ENCODE results near the gene SCMH1. TPM values are rescaled to one million over a fixed set of nuclear protein-coding genes. Genes with fewer than 3 reads are reported as not detected.

The SCMH1 gene
- polyA plus RNA-seq, 2 of the 4 experiments (the other 2 are of a cell fraction), result 11.6 to 26.7 TPM

DNA sequence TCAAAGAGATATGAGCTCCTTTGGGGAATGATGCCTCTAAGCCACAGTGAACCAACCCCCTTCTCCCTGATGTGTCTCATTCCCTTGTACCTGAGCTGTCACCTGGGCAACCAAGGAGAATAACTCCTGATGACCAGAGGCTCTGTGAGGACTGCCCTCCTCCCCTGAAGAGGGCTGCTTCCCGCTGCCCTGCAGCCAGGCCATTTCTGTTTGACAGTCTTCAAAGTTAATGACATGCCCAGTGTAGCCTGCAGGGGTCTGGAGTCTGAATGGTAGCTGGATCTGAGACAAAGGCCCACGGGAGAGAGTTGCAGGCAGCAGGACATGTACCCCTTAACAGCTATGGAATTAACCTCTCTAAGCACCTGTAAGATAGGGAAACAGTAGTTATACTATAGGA, 217.2 kb downstream of the SCMH1 start (continued):
- TF ChIP-seq NPAS2 (CRISPR knock-in tag; IDR thresholded peaks at IDR 0.05; ENCODE audit: borderline replicate concordance) (no peak), KDM5A (IDR thresholded peaks at IDR 0.05) (no peak), HEYL (CRISPR knock-in tag; IDR thresholded peaks at IDR 0.05) (no peak), HDAC2 (IDR thresholded peaks at IDR 0.05) (no peak), RARB (CRISPR knock-in tag; IDR thresholded peaks at IDR 0.05) (no peak), RCOR1 (IDR thresholded peaks at IDR 0.05; ENCODE audit: low read depth, low read length) (no peak), POLR2A (IDR thresholded peaks at IDR 0.05; ENCODE audit: low read length) (no peak), POLR2AphosphoS2 (conservative IDR thresholded peaks at IDR 0.05; ENCODE audit: low read length) (peak; percentile 89), ZSCAN20 (CRISPR knock-in tag; IDR thresholded peaks at IDR 0.05) (no peak), KDM1A (IDR thresholded peaks at IDR 0.05; ENCODE audit: low read depth) (no peak), ZC3H11A (IDR thresholded peaks at IDR 0.05) (no peak), NFE2L2 (conservative IDR thresholded peaks at IDR 0.05; ENCODE audit: low read length) (no peak), FOSL2 (IDR thresholded peaks at IDR 0.05) (no peak), FOSL2 (CRISPR knock-in tag; IDR thresholded peaks at IDR 0.05) (no peak), PHF8 (IDR thresholded peaks at IDR 0.05; ENCODE audit: borderline replicate concordance, low read depth) (no peak), SMC3 (IDR thresholded peaks at IDR 0.05) (no peak), GATA3 (IDR thresholded peaks at IDR 0.05; ENCODE audit: borderline replicate concordance) (peak; percentile 24; the same call in 1 of the 2 replicates), RFX5 (IDR thresholded peaks at IDR 0.05) (no peak), JUN (IDR thresholded peaks at IDR 0.05) (no peak), CHD4 (IDR thresholded peaks at IDR 0.05; ENCODE audit: borderline replicate concordance) (no peak), CEBPB (IDR thresholded peaks at IDR 0.05) (no peak), CBX8 (IDR thresholded peaks at IDR 0.05) (no peak)
- TF ChIP-seq, protein P1, sequence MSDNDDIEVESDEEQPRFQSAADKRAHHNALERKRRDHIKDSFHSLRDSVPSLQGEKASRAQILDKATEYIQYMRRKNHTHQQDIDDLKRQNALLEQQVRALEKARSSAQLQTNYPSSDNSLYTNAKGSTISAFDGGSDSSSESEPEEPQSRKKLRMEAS (IDR thresholded peaks at IDR 0.05), result 0 out of 2 replicates have a peak, but pooled peaks have one; percentile 9
- TF ChIP-seq, protein P2, sequence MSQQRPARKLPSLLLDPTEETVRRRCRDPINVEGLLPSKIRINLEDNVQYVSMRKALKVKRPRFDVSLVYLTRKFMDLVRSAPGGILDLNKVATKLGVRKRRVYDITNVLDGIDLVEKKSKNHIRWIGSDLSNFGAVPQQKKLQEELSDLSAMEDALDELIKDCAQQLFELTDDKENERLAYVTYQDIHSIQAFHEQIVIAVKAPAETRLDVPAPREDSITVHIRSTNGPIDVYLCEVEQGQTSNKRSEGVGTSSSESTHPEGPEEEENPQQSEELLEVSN (IDR thresholded peaks at IDR 0.05; ENCODE audit: borderline replicate concordance, low read depth), result no peak
- TF ChIP-seq, protein P3, sequence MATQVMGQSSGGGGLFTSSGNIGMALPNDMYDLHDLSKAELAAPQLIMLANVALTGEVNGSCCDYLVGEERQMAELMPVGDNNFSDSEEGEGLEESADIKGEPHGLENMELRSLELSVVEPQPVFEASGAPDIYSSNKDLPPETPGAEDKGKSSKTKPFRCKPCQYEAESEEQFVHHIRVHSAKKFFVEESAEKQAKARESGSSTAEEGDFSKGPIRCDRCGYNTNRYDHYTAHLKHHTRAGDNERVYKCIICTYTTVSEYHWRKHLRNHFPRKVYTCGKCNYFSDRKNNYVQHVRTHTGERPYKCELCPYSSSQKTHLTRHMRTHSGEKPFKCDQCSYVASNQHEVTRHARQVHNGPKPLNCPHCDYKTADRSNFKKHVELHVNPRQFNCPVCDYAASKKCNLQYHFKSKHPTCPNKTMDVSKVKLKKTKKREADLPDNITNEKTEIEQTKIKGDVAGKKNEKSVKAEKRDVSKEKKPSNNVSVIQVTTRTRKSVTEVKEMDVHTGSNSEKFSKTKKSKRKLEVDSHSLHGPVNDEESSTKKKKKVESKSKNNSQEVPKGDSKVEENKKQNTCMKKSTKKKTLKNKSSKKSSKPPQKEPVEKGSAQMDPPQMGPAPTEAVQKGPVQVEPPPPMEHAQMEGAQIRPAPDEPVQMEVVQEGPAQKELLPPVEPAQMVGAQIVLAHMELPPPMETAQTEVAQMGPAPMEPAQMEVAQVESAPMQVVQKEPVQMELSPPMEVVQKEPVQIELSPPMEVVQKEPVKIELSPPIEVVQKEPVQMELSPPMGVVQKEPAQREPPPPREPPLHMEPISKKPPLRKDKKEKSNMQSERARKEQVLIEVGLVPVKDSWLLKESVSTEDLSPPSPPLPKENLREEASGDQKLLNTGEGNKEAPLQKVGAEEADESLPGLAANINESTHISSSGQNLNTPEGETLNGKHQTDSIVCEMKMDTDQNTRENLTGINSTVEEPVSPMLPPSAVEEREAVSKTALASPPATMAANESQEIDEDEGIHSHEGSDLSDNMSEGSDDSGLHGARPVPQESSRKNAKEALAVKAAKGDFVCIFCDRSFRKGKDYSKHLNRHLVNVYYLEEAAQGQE (IDR thresholded peaks at IDR 0.05), result no peak
- TF ChIP-seq, protein P4, sequence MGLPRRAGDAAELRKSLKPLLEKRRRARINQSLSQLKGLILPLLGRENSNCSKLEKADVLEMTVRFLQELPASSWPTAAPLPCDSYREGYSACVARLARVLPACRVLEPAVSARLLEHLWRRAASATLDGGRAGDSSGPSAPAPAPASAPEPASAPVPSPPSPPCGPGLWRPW (IDR thresholded peaks at IDR 0.05), result no peak
- TF ChIP-seq, protein P5, sequence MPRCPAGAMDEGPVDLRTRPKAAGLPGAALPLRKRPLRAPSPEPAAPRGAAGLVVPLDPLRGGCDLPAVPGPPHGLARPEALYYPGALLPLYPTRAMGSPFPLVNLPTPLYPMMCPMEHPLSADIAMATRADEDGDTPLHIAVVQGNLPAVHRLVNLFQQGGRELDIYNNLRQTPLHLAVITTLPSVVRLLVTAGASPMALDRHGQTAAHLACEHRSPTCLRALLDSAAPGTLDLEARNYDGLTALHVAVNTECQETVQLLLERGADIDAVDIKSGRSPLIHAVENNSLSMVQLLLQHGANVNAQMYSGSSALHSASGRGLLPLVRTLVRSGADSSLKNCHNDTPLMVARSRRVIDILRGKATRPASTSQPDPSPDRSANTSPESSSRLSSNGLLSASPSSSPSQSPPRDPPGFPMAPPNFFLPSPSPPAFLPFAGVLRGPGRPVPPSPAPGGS (IDR thresholded peaks at IDR 0.05), result peak; percentile 13; the same call in 1 of the 3 replicates
- TF ChIP-seq, protein P6, sequence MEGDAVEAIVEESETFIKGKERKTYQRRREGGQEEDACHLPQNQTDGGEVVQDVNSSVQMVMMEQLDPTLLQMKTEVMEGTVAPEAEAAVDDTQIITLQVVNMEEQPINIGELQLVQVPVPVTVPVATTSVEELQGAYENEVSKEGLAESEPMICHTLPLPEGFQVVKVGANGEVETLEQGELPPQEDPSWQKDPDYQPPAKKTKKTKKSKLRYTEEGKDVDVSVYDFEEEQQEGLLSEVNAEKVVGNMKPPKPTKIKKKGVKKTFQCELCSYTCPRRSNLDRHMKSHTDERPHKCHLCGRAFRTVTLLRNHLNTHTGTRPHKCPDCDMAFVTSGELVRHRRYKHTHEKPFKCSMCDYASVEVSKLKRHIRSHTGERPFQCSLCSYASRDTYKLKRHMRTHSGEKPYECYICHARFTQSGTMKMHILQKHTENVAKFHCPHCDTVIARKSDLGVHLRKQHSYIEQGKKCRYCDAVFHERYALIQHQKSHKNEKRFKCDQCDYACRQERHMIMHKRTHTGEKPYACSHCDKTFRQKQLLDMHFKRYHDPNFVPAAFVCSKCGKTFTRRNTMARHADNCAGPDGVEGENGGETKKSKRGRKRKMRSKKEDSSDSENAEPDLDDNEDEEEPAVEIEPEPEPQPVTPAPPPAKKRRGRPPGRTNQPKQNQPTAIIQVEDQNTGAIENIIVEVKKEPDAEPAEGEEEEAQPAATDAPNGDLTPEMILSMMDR (IDR thresholded peaks at IDR 0.05), result no peak
- TF ChIP-seq, protein P7, sequence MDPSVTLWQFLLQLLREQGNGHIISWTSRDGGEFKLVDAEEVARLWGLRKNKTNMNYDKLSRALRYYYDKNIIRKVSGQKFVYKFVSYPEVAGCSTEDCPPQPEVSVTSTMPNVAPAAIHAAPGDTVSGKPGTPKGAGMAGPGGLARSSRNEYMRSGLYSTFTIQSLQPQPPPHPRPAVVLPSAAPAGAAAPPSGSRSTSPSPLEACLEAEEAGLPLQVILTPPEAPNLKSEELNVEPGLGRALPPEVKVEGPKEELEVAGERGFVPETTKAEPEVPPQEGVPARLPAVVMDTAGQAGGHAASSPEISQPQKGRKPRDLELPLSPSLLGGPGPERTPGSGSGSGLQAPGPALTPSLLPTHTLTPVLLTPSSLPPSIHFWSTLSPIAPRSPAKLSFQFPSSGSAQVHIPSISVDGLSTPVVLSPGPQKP (IDR thresholded peaks at IDR 0.05; ENCODE audit: low read depth, low read length), result no peak
